SU-DHL-6 (cell line): ENCODE measurements around the gene TRIM59.

Source experiments
- EZH2phosphoT487 ChIP-seq: fragments of 200-600 bp; sonication (generic), shearing (Covaris generic); conservative IDR thresholded peaks from 2 replicates; pipeline ENCODE4 v1.6.1; 2018; ENCODE audit warnings: mild to moderate bottlenecking, antibody characterized with exemption, low read length, moderate library complexity, mixed read lengths
- TF ChIP-seq, protein P1 (sequence below): fragments of 200-600 bp; sonication (generic); IDR thresholded peaks from one replicate; pipeline ENCODE4 v1.5.1; 2017; ENCODE audit warnings: antibody characterized with exemption, mild to moderate bottlenecking, low read length, moderate library complexity; ENCODE audit not compliant: insufficient read depth, poor library complexity, severe bottlenecking

DNA sequence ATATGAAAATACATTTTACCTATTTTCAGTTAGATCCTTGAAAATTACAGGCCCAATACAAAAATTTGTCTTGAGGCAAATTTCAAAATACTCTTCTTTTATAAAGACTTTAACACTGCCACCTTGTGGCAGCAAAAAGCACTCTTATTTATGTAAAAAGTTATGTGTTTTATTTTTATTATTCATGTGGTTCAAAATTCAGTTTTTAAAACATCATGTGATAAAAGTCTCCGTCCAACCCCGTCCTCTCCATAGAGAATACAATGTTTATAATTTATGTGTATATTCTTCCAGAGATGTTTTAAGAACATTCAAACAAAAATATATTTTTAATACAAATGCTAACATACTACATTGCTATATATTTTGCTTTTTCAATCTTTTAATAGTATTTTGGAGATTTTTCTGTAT lies 36.9 kb upstream of the TRIM59 start:
- TF ChIP-seq, protein P1, sequence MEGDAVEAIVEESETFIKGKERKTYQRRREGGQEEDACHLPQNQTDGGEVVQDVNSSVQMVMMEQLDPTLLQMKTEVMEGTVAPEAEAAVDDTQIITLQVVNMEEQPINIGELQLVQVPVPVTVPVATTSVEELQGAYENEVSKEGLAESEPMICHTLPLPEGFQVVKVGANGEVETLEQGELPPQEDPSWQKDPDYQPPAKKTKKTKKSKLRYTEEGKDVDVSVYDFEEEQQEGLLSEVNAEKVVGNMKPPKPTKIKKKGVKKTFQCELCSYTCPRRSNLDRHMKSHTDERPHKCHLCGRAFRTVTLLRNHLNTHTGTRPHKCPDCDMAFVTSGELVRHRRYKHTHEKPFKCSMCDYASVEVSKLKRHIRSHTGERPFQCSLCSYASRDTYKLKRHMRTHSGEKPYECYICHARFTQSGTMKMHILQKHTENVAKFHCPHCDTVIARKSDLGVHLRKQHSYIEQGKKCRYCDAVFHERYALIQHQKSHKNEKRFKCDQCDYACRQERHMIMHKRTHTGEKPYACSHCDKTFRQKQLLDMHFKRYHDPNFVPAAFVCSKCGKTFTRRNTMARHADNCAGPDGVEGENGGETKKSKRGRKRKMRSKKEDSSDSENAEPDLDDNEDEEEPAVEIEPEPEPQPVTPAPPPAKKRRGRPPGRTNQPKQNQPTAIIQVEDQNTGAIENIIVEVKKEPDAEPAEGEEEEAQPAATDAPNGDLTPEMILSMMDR: peak; percentile 63
- no peak for TF ChIP-seq EZH2phosphoT487
